Measurements from ENCODE around the gene PRKCE. TPM values are rescaled to one million over a fixed set of nuclear protein-coding genes. Genes with fewer than 3 reads are reported as not detected.

PRKCE gene
- total RNA-seq, 2 experiments from 2014 or later, result 17.0 to 42.1 TPM

DNA sequence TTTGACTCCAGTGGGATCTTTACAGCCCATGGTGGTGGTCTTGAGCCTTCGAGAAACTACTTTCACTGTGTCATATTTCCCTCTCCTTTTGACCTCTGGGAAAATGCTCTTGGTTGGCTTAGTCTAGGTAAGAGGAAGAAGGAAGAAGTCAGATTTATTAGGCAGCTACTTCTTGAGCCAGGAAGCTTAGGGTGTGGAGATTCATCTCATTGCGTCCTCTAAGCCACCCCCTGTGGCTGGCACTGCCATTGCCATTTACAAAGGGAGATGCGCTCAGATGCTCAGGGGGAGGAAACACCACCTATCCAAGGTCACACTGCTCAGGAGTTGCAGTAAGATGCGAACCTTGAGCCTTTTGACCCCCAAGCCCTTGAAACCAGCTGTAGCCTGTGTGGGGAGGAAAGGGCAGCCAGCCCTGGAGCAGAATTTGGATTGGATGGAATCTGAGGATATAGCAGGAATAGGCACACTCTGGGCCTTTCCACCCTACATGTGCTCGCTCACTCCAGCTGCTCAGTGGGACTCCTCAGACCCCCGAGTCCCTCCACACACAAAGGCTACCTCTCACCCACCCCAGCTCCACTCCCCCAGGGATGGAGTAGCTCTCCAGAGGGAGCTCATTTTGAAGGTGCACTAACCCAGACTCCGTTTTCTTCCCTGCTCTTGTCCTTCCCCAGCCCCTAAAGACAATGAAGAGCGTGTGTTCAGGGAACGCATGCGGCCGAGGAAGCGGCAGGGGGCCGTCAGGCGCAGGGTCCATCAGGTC is 324.5 kb downstream of the PRKCE start:
- CTCF ChIA-PET (ENCODE audit: unreplicated experiment), result no interaction called here
- Histone ChIP-seq H4K20me1 (ENCODE audit: insufficient read depth, low read length) (no peaks in the 10 kb centered on the region), H3K27ac (ENCODE audit: low read depth, low read length, poor library complexity, severe bottlenecking) (no peak overlapping the region), H3K4me1 (ENCODE audit: insufficient read depth, low read length, poor library complexity, severe bottlenecking) (no peaks in the 10 kb centered on the region), H2AFZ (ENCODE audit: low read length) (no peak overlapping the region), H3K36me3 (ENCODE audit: insufficient read depth, low read length) (no peaks in the 10 kb centered on the region), H3K79me2 (ENCODE audit: insufficient read depth, low read depth, low read length) (no peaks in the 10 kb centered on the region), H3K4me3 (ENCODE audit: low read depth, low read length, poor library complexity, severe bottlenecking) (no peak overlapping the region), H3K9me3 (ENCODE audit: low read length) (no peaks in the 10 kb centered on the region), H3K9me2 (ENCODE audit: insufficient read depth, low read length) (no peaks in the 10 kb centered on the region), H3K4me2 (ENCODE audit: low read length) (no peak overlapping the region)
- no peak for TF ChIP-seq CTCF (conservative IDR thresholded peaks at IDR 0.05; ENCODE audit: low read length)
- POLR2A ChIA-PET, result interaction anchor here (0.5 kb wide), 1 partner anchor 758 kb away, joined by 3 read pairs; no protein-coding TSS in a partner anchor
- no TSS peak for BruUV-seq (replicated peaks)
- DNase-seq (ENCODE audit: low spot score), result no peak
- intact Hi-C loops (cut with micrococcal nuclease; ENCODE audit: unreplicated experiment), result no loop called here

DNA sequence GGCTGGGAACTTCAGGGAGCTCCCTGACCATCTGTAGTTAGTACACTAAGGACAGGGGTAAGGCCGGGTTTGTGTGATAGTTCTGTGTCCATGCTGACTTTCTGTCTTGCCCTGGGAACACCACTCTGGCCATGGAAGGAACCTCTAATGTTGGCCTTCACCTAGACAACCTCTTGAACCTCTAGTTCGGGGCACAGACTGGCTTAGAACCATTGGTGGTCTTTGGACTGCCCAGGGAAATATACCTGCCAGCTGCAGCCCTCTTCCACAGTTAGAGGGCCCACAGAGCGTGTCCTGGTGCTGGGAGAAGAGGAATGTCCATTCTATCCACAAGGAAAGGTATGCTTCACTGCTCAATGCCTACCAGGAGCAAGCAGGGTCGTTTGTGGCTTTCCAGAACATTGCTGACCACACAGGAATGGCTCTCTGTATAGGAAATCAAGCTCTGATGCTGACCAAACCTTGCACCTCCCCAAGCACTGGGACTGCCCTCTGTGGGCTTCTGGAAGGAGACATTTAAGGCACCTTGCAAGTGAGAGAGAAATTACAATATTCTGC is 326.9 kb downstream of the PRKCE start:
- Histone ChIP-seq H3K9me2 (ENCODE audit: insufficient read depth, low read length) (no peaks in the 10 kb centered on the region), H3K79me2 (ENCODE audit: insufficient read depth, low read depth, low read length) (no peaks in the 10 kb centered on the region), H4K20me1 (ENCODE audit: insufficient read depth, low read length) (no peaks in the 10 kb centered on the region), H3K27ac (ENCODE audit: low read depth, low read length, poor library complexity, severe bottlenecking) (no peak overlapping the region), H2AFZ (ENCODE audit: low read length) (no peak overlapping the region), H3K4me3 (ENCODE audit: low read depth, low read length, poor library complexity, severe bottlenecking) (no peak overlapping the region), H3K4me2 (ENCODE audit: low read length) (no peak overlapping the region), H3K9me3 (ENCODE audit: low read length) (no peaks in the 10 kb centered on the region), H3K4me1 (ENCODE audit: insufficient read depth, low read length, poor library complexity, severe bottlenecking) (no peaks in the 10 kb centered on the region), H3K36me3 (ENCODE audit: insufficient read depth, low read length) (no peaks in the 10 kb centered on the region)
- ChIA-PET POLR2A (interaction anchor here (0.6 kb wide), 1 partner anchor 527 kb away, joined by 3 read pairs; no protein-coding TSS in a partner anchor), CTCF (ENCODE audit: unreplicated experiment) (no interaction called here)
- DNase-seq (ENCODE audit: low spot score), result no peak
- BruUV-seq (replicated peaks), result no TSS peak
- intact Hi-C loops (cut with micrococcal nuclease; ENCODE audit: unreplicated experiment), result no loop called here
- TF ChIP-seq CTCF (conservative IDR thresholded peaks at IDR 0.05; ENCODE audit: low read length), result no peak
- TF ChIP-seq EZH2phosphoT487 (IDR thresholded peaks at IDR 0.05; ENCODE audit: borderline replicate concordance, low read depth, low read length), result no peak

DNA sequence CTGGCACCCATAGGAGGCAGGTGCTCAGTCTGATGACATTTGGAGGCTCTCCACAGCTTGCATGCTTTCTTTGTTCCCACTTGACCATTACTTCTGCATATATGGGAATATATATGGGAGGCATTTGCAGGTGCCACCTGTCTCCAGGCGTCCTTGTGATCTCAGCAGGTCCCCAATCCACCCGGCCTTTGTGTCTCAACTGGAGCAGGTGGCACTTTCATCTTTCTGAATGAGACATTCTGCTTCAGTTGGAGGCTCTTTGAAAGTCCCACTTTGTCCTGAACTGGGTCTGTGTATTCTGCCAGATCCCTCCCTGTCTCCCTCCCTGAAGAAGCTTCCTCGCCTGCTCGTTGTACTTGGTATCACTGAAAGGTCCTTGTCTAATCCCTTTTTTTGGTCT is 327.6 kb downstream of the PRKCE start:
- DNase-seq (ENCODE audit: low spot score), result no peak
- Histone ChIP-seq H3K36me3 (ENCODE audit: insufficient read depth, low read length) (no peaks in the 10 kb centered on the region), H3K27ac (ENCODE audit: low read depth, low read length, poor library complexity, severe bottlenecking) (no peak overlapping the region), H3K79me2 (ENCODE audit: insufficient read depth, low read depth, low read length) (no peaks in the 10 kb centered on the region), H3K9me2 (ENCODE audit: insufficient read depth, low read length) (no peaks in the 10 kb centered on the region), H2AFZ (ENCODE audit: low read length) (no peak overlapping the region), H4K20me1 (ENCODE audit: insufficient read depth, low read length) (no peaks in the 10 kb centered on the region), H3K4me1 (ENCODE audit: insufficient read depth, low read length, poor library complexity, severe bottlenecking) (no peaks in the 10 kb centered on the region), H3K4me3 (ENCODE audit: low read depth, low read length, poor library complexity, severe bottlenecking) (no peak overlapping the region), H3K9me3 (ENCODE audit: low read length) (no peaks in the 10 kb centered on the region), H3K4me2 (ENCODE audit: low read length) (no peak overlapping the region)
- no TSS peak for BruUV-seq (replicated peaks)
- CTCF ChIA-PET (ENCODE audit: unreplicated experiment), result no interaction called here
- TF ChIP-seq EZH2phosphoT487 (IDR thresholded peaks at IDR 0.05; ENCODE audit: borderline replicate concordance, low read depth, low read length) (no peak), CTCF (conservative IDR thresholded peaks at IDR 0.05; ENCODE audit: low read length) (no peak)
- POLR2A ChIA-PET, result interaction anchor here (0.6 kb wide), 1 partner anchor 527 kb away, joined by 3 read pairs; no protein-coding TSS in a partner anchor
- intact Hi-C loops (cut with micrococcal nuclease; ENCODE audit: unreplicated experiment), result no loop called here

Measured in OCI-LY7 (cell line).